Fibroblast of villous mesenchyme (primary cell): ENCODE results near the gene MYLK3. TPM values are rescaled to one million over a fixed set of nuclear protein-coding genes. Genes with fewer than 3 reads are reported as not detected.

Experiments used
- DNase-seq: peaks from one replicate; pipeline ENCODE4 v3.0.0-alpha.2; 2010; ENCODE audit warnings: low read depth
- H3K4me3 ChIP-seq: 2 replicates; pipeline ENCODE4 v1.5.1; 2011; ENCODE audit warnings: low read depth, mild to moderate bottlenecking, low read length
- total RNA-seq: library from RNA; depleted of rRNA; stranded (reverse); fragments of >200 nt; gene quantifications from 2 replicates; pipeline ENCODE4 v1.2.3, GENCODE V29; 2012
- TF ChIP-seq, protein P1 (sequence below): IDR thresholded peaks from 2 replicates; pipeline ENCODE4 v1.5.1; 2012; ENCODE audit warnings: low read depth, mild to moderate bottlenecking, low read length; ENCODE audit not compliant: insufficient read depth

MYLK3 gene
- total RNA-seq, 1 donor: under 0.01 TPM

DNA sequence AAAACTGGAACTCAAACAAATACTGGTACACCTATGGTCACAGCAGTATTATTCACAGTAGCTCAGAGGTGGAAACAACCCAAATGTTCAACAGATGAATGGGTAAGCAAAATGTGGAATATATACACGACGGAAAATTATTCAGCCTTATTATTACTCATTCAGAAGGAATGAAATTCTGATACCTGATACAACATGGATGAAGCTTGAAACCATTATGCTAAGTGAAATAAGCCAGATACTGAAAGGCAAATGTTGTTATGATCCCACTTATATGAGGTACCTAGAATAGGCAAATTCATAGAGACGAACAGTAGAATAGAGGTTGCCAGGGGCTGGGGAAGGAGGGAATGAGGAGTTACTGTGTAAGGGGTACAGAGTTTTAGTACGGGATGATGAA, 27.1 kb upstream of the MYLK3 start:
- H3K4me3 ChIP-seq: no peak overlapping the region
- TF ChIP-seq, protein P1, sequence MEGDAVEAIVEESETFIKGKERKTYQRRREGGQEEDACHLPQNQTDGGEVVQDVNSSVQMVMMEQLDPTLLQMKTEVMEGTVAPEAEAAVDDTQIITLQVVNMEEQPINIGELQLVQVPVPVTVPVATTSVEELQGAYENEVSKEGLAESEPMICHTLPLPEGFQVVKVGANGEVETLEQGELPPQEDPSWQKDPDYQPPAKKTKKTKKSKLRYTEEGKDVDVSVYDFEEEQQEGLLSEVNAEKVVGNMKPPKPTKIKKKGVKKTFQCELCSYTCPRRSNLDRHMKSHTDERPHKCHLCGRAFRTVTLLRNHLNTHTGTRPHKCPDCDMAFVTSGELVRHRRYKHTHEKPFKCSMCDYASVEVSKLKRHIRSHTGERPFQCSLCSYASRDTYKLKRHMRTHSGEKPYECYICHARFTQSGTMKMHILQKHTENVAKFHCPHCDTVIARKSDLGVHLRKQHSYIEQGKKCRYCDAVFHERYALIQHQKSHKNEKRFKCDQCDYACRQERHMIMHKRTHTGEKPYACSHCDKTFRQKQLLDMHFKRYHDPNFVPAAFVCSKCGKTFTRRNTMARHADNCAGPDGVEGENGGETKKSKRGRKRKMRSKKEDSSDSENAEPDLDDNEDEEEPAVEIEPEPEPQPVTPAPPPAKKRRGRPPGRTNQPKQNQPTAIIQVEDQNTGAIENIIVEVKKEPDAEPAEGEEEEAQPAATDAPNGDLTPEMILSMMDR: no peak
- no peak for DNase-seq

- TF ChIP-seq, protein P1: no peak
- no peak overlapping the region for H3K4me3 ChIP-seq
- DNase-seq: no peak
Observed at GRCh38 chr16:46774743-46775177, 26.6 kb upstream of the MYLK3 start.

DNA sequence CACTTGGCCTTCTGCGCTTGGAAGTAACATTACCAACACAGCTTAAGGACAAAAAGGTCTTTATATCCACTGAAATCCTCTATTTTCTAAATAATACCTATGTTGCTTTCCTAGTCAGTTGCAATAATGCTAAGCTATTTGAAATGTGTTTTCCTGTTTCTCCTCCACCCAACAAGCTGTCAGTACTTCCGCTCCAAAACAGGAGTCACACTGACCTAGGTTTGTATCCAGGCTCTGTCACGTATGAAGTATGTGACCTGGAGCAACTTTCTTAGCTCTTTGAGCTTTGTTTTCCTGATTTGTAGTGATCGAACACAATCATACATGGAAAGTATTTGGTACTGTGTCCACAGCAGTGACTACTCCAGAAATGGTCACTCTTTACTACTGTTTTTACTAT, 24.3 kb upstream of the MYLK3 start:
- DNase-seq: no peak
- H3K4me3 ChIP-seq: no peak overlapping the region
- TF ChIP-seq, protein P1: no peak

GRCh38 chr16:46768809-46769208, 20.7 kb upstream of the MYLK3 start:
- H3K4me3 ChIP-seq: no peak overlapping the region
- TF ChIP-seq, protein P1: no peak
- DNase-seq: no peak

GRCh38 chr16:46765050-46765449, 16.9 kb upstream of the MYLK3 start:
- no peak for DNase-seq
- H3K4me3 ChIP-seq: no peak overlapping the region
- TF ChIP-seq, protein P1: no peak

- no peak for DNase-seq
- no peak overlapping the region for H3K4me3 ChIP-seq
- TF ChIP-seq, protein P1: no peak
Observed at GRCh38 chr16:46763147-46763546, 15.0 kb upstream of the MYLK3 start.

GRCh38 chr16:46762583-46762982, 14.4 kb upstream of the MYLK3 start:
- no peak for DNase-seq
- TF ChIP-seq, protein P1: no peak
- no peak overlapping the region for H3K4me3 ChIP-seq
